ENCODE measurements around the gene TEAD4. TPM values are rescaled to one million over a fixed set of nuclear protein-coding genes. Genes with fewer than 3 reads are reported as not detected.

The TEAD4 gene
- total RNA-seq, 1 experiment from 2014 or later = 54.4 TPM

- no peak for DNase-seq (ENCODE audit: low spot score)
These were observed 41.5 kb downstream of the TEAD4 start for GRCh38 chr12:3000548-3001275.

GRCh38 chr12:3002646-3003045 is 43.4 kb downstream of the TEAD4 start:
- no peak for DNase-seq (ENCODE audit: low spot score)

- no peak for DNase-seq (ENCODE audit: low spot score)
These were observed 44.3 kb downstream of the TEAD4 start for GRCh38 chr12:3003357-3003992.

GRCh38 chr12:3004655-3005565 is 45.7 kb downstream of the TEAD4 start:
- DNase-seq (ENCODE audit: low spot score) = peak; percentile 10

- DNase-seq (ENCODE audit: low spot score) = no peak
These were observed 46.5 kb downstream of the TEAD4 start for GRCh38 chr12:3005736-3006135.

- DNase-seq (ENCODE audit: low spot score) = no peak
These were observed 50.6 kb downstream of the TEAD4 start for GRCh38 chr12:3009780-3010179.

- DNase-seq (ENCODE audit: low spot score) = no peak
These were observed 51.2 kb downstream of the TEAD4 start for GRCh38 chr12:3010214-3010930.

- DNase-seq (ENCODE audit: low spot score) = no peak
These were observed 53.6 kb downstream of the TEAD4 start for GRCh38 chr12:3012786-3013185.

GRCh38 chr12:3014641-3015040 is 55.4 kb downstream of the TEAD4 start:
- DNase-seq (ENCODE audit: low spot score) = no peak

- no peak for DNase-seq (ENCODE audit: low spot score)
These were observed 56.2 kb downstream of the TEAD4 start for GRCh38 chr12:3015356-3015755.

- no peak for DNase-seq (ENCODE audit: low spot score)
These were observed 57.0 kb downstream of the TEAD4 start for GRCh38 chr12:3016191-3016590.

GRCh38 chr12:3017281-3017680 is 58.1 kb downstream of the TEAD4 start:
- no peak for DNase-seq (ENCODE audit: low spot score)

GRCh38 chr12:3018284-3019004 is 59.2 kb downstream of the TEAD4 start:
- no peak for DNase-seq (ENCODE audit: low spot score)

- no peak for DNase-seq (ENCODE audit: low spot score)
These were observed 59.9 kb downstream of the TEAD4 start for GRCh38 chr12:3019005-3019680.

GRCh38 chr12:3020399-3020798 is 61.2 kb downstream of the TEAD4 start:
- DNase-seq (ENCODE audit: low spot score) = no peak

- DNase-seq (ENCODE audit: low spot score) = no peak
These were observed 61.7 kb downstream of the TEAD4 start for GRCh38 chr12:3020850-3021435.

GRCh38 chr12:3022411-3022810 is 63.2 kb downstream of the TEAD4 start:
- DNase-seq (ENCODE audit: low spot score) = no peak

- DNase-seq (ENCODE audit: low spot score) = no peak
These were observed 63.8 kb downstream of the TEAD4 start for GRCh38 chr12:3022961-3023360.

GRCh38 chr12:3028108-3028507 is 68.9 kb downstream of the TEAD4 start:
- DNase-seq (ENCODE audit: low spot score) = no peak

GRCh38 chr12:3030821-3031429 is 71.7 kb downstream of the TEAD4 start:
- no peak for DNase-seq (ENCODE audit: low spot score)

All from HT-29 (cell line).